GM12801 (cell line): ENCODE measurements around the gene SSTR5.

Source experiments
- TF ChIP-seq, protein P1 (sequence below): IDR thresholded peaks from one replicate; pipeline ENCODE4 v1.5.1; 2011; ENCODE audit warnings: control low read depth; ENCODE audit not compliant: insufficient read length; ENCODE audit errors: extremely low read depth

SSTR5 gene

DNA sequence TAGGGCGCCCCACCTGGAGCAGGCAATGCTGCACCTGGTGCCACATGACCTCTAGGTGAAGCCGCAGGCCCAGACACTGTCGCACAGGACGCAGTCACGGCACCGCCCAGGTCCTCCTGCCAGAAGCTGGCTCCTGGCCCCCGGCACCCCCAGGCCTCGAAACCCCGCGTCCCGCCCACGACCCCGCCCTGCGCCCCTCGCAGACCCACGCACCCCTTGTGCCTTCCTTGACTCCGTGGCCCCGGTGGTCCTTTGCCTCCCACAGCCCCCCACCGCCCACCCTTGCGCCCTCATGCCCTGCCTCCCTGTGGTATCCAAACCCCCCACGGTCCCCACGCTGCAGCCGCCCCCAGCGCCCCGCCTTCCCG lies 29.8 kb downstream of the SSTR5 start:
- TF ChIP-seq, protein P1, sequence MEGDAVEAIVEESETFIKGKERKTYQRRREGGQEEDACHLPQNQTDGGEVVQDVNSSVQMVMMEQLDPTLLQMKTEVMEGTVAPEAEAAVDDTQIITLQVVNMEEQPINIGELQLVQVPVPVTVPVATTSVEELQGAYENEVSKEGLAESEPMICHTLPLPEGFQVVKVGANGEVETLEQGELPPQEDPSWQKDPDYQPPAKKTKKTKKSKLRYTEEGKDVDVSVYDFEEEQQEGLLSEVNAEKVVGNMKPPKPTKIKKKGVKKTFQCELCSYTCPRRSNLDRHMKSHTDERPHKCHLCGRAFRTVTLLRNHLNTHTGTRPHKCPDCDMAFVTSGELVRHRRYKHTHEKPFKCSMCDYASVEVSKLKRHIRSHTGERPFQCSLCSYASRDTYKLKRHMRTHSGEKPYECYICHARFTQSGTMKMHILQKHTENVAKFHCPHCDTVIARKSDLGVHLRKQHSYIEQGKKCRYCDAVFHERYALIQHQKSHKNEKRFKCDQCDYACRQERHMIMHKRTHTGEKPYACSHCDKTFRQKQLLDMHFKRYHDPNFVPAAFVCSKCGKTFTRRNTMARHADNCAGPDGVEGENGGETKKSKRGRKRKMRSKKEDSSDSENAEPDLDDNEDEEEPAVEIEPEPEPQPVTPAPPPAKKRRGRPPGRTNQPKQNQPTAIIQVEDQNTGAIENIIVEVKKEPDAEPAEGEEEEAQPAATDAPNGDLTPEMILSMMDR: no peak

DNA sequence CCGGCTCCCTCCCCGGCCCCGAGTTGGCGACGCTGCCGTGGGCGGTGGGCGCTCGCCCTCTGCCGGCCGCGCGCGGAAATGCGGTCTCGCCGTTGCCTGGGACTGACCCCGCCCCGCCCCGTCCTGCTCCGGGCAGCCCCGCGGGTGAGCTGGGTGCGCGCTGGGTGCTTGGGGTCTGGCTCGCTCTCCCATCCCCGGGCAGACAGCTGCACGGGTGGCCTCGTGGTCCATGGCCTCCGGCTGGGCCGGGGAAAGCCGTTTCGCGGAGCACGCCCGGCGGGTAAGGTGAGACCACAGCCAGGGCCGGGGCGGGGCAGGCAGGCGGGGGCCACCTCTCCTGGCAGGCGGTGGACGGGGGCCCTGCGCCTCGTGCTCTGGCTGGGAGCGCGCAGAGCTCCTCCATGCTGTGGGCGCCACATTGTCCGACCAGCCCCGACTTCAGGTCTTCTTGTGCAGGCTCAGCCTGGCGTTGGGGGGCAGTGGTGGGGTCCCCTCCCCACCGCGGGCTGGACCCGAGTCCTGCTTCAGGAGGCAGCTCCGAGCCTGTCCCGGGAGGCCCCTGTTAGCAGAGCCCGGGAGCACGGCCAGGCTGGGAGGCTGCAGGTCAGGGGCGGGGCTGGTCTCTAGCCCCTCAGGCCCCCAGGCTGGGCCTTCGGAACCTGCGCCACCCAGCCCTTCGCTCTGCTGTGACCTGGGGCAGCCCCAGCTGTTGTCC lies 30.5 kb downstream of the SSTR5 start:
- TF ChIP-seq, protein P1: no peak

DNA sequence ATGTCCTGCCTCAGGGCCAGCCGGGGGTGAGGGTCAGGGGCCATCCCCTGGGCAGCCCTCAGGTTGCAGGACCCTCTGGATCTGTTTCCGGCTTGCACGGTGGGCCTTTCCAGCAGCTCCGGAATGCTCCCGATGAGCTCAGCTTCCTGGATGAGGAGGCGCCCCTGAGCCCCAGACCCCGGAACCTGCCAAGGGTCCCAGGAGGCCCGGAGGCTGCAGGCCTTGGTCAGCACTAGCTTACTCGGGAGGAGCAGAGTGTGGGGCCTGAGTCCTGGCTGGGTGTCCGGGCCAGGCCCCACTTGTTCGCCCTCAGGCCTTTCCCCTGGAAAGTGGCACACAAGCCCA lies 31.1 kb downstream of the SSTR5 start:
- TF ChIP-seq, protein P1: no peak

DNA sequence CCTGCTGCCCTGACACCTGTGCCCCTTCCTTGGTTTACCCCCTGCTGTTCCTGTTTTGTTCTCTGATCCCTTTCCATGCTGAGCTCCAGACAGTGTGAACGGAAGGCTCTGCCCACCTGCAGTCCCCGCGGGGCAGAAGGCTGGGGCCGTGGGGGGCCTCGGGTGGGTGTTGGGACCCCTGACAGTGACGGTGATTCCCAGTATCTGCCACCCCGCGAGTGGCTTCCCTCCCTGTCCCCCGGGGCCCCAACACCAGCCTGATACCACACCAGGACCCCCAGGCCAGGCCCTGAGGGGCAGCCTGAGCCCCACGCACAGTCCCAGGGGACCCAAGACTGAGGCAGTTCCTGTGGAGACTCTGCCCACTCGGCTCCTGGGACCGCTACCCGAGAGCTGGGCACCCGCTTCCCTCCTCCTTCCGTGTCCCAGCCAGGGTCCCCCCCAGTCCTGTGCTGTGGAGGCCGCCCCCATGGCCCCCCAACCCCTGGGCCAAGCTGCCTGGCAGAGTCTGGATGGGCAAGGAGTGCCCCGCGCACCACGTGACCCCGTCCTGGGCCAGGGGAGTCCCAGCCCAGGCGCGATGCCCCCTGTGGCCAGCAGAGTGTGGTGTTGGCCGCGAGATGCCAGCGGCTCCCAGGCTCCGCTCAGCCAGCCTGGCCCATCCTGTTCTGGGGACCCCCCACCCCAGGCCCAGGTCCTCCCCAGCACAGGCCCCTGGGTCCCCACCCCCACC lies 33.5 kb downstream of the SSTR5 start:
- TF ChIP-seq, protein P1: no peak

DNA sequence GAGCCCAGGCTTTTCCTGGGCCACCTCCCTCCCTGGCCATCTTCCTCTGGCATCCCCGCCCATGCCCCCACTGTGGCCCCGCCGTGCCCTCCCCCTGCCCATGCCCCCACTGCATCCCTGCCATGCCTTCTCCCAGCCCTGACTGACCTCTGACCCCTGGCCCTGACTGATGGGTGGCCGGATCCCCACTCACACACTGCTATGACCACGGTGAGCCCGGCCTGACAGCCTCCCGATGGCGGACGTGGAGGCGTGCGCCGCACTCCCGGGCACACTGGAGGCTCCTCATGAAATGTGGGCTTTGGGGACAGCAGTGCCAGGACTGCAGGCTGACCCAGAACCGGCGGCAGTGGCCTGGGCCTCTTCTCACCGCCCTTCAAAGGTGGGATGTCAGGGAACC lies 34.1 kb downstream of the SSTR5 start:
- TF ChIP-seq, protein P1: no peak

DNA sequence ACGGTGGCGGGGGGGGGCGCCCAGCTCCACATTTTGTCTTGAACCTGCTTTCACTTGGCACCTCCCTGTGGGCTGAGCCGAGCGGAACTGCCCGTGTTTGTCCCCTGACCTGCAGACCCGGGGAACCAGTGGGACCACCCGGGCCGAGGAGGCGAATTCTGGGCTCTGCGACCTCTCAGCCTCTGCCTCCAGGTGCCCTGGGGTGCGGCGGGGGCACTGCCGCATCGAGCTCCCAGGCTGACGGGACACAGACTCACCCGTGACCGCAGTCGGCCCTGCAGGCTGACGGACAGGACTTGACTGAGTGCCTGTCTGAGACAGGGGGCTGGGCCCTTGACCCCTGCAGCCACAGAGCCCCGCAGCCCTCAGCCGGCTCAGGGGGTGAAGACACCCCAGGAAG lies 34.6 kb downstream of the SSTR5 start:
- TF ChIP-seq, protein P1: no peak

DNA sequence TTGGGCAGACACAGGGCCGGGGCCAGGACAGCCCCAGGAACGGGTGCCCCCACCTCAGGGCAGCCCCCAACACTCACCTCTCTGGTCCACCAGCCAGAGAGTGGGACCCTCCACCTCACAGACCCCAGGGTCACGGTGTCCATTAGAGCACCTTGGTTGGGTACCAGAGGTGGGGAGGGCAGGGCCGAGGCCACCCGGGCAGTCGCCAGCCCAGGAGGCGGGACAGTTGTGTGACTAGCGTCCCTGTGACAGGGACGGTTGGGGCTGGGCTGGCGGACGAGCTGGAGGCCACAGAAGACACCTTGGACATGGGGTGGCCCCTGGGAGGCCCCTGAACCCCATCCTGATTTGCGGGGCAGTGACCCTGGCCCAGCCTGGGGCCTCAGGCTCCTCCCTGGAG lies 35.2 kb downstream of the SSTR5 start:
- TF ChIP-seq, protein P1: no peak
